HepG2 (cell line): ENCODE data around the gene ZNF382. TPM values are rescaled to one million over a fixed set of nuclear protein-coding genes. Genes with fewer than 3 reads are reported as not detected.

Experiments used
- CBX2 ChIP-seq, 2 experiments: fragments of 200-600 bp in 1 of 2; sonication (generic); formaldehyde crosslinking in 1 of 2; IDR thresholded peaks; 2 replicates each; pipeline versions ENCODE4 v1.7.0 to v1.8.1; 2018 to 2022; ENCODE audit warnings: low read depth in 2 of 2, low read length in 1 of 2, mild to moderate bottlenecking in 1 of 2, missing genetic modification reagents in 1 of 2
- GPN1 ChIP-seq: sonication (generic); formaldehyde crosslinking; IDR thresholded peaks from 2 replicates; pipeline ENCODE4 v1.5.1; 2020; ENCODE audit warnings: missing genetic modification reagents, borderline replicate concordance
- HNF4A ChIP-seq: sonication (generic); formaldehyde crosslinking; IDR thresholded peaks from 2 replicates; pipeline ENCODE4 v1.4.0; 2020; ENCODE audit warnings: missing genetic modification reagents
- KDM6A ChIP-seq: IDR thresholded peaks from 2 replicates; pipeline ENCODE4 v1.6.1; 2016; ENCODE audit warnings: low read depth
- KLF11 ChIP-seq: IDR thresholded peaks from 2 replicates; pipeline ENCODE4 v1.6.1; 2016; ENCODE audit warnings: missing compliant biosample characterization
- MED8 ChIP-seq: sonication (generic); formaldehyde crosslinking; IDR thresholded peaks from 2 replicates; pipeline ENCODE4 v1.8.1; 2023; ENCODE audit warnings: mild to moderate bottlenecking, missing genetic modification reagents; ENCODE audit not compliant: insufficient replicate concordance
- NAIF1 ChIP-seq: sonication (generic); formaldehyde crosslinking; IDR thresholded peaks from 2 replicates; pipeline ENCODE4 v1.5.0; 2020; ENCODE audit warnings: mild to moderate bottlenecking, missing genetic modification reagents, borderline replicate concordance
- PHF5A ChIP-seq: IDR thresholded peaks from one replicate; pipeline ENCODE4 v1.6.1; 2018; ENCODE audit warnings: low read depth, missing genetic modification reagents; ENCODE audit not compliant: unreplicated experiment
- RFXAP ChIP-seq: sonication (generic); formaldehyde crosslinking; IDR thresholded peaks from 2 replicates; pipeline ENCODE4 v1.4.0; 2020; ENCODE audit warnings: missing genetic modification reagents, borderline replicate concordance
- SCMH1 ChIP-seq: sonication (generic); formaldehyde crosslinking; IDR thresholded peaks from 2 replicates; pipeline ENCODE4 v1.9.0; 2021; ENCODE audit warnings: missing genetic modification reagents, mild to moderate bottlenecking, borderline replicate concordance
- ZBTB7A ChIP-seq: sonication (generic); formaldehyde crosslinking; IDR thresholded peaks from 2 replicates; pipeline ENCODE4 v1.8.0; 2022; ENCODE audit warnings: mild to moderate bottlenecking, missing genetic modification reagents
- ZFP62 ChIP-seq: sonication (generic); formaldehyde crosslinking; IDR thresholded peaks from 2 replicates; pipeline ENCODE4 v1.4.0; 2020; ENCODE audit warnings: missing genetic modification reagents
- ZNF296 ChIP-seq: sonication (generic); formaldehyde crosslinking; conservative IDR thresholded peaks from 2 replicates; pipeline ENCODE4 v1.5.0; 2020; ENCODE audit warnings: mild to moderate bottlenecking, missing genetic modification reagents
- ZNF335 ChIP-seq: sonication (generic); formaldehyde crosslinking; IDR thresholded peaks from 2 replicates; pipeline ENCODE4 v1.4.0; 2020; ENCODE audit warnings: missing genetic modification reagents
- ZNF44 ChIP-seq: sonication (generic); formaldehyde crosslinking; IDR thresholded peaks from 2 replicates; pipeline ENCODE4 v1.5.1; 2020; ENCODE audit warnings: mild to moderate bottlenecking, missing genetic modification reagents
- ZNF460 ChIP-seq: sonication (generic); formaldehyde crosslinking; IDR thresholded peaks from 2 replicates; pipeline ENCODE4 v1.5.1; 2020; ENCODE audit warnings: missing genetic modification reagents, mild to moderate bottlenecking, borderline replicate concordance
- ZNF569 ChIP-seq: sonication (generic); formaldehyde crosslinking; IDR thresholded peaks from 2 replicates; pipeline ENCODE4 v1.5.0; 2020; ENCODE audit warnings: mild to moderate bottlenecking, missing genetic modification reagents, moderate library complexity, borderline replicate concordance
- ZSCAN21 ChIP-seq: sonication (generic); formaldehyde crosslinking; IDR thresholded peaks from 2 replicates; pipeline ENCODE4 v1.8.0; 2022; ENCODE audit warnings: mild to moderate bottlenecking, missing genetic modification reagents, moderate library complexity, borderline replicate concordance
- polyA plus RNA-seq, 8 experiments: library from polyadenylated mRNA; depleted of rRNA in 3 of 8; stranded (reverse) in 7 of 8; unstranded in 1 of 8; fragments of >200 nt; fragmentation: Illumina TruSeq in 4 of 8; extraction: Trizol in 4 of 8; gene quantifications; 2 replicates each; pipeline versions ENCODE4 v1.2.1 to v1.2.3, GENCODE V29; 2011 to 2016; ENCODE audit warnings: low read depth in 4 of 8, missing spikeins in 1 of 8, mixed read lengths in 1 of 8; ENCODE audit not compliant: insufficient read depth in 1 of 8
- total RNA-seq, 5 experiments: library from RNA; depleted of rRNA; stranded (reverse); fragments of >200 nt; fragmentation: Illumina TruSeq; extraction: Trizol; gene quantifications; 2 replicates each; pipeline ENCODE4 v1.2.3, GENCODE V29; 2016; ENCODE audit warnings: low read depth in 1 of 5
- TF ChIP-seq, protein P1 (sequence below), 2 experiments: sonication (generic) in 1 of 2; formaldehyde crosslinking in 1 of 2; IDR thresholded peaks; 2 replicates each; pipeline versions ENCODE4 v1.4.0 to v1.6.1; 2016 to 2020; ENCODE audit warnings: borderline replicate concordance in 1 of 2, low read depth in 1 of 2, mild to moderate bottlenecking in 1 of 2, missing genetic modification reagents in 1 of 2
- TF ChIP-seq, protein P2 (sequence below): sonication (generic); formaldehyde crosslinking; IDR thresholded peaks from 2 replicates; pipeline ENCODE4 v1.4.0; 2020; ENCODE audit warnings: missing genetic modification reagents, borderline replicate concordance

Gene ZNF382
- total and polyA plus RNA-seq, 2 of the 13 experiments (the other 11 are each of a cell fraction or from before 2014, with no cell fraction given), result 2.3 to 6.8 TPM

DNA sequence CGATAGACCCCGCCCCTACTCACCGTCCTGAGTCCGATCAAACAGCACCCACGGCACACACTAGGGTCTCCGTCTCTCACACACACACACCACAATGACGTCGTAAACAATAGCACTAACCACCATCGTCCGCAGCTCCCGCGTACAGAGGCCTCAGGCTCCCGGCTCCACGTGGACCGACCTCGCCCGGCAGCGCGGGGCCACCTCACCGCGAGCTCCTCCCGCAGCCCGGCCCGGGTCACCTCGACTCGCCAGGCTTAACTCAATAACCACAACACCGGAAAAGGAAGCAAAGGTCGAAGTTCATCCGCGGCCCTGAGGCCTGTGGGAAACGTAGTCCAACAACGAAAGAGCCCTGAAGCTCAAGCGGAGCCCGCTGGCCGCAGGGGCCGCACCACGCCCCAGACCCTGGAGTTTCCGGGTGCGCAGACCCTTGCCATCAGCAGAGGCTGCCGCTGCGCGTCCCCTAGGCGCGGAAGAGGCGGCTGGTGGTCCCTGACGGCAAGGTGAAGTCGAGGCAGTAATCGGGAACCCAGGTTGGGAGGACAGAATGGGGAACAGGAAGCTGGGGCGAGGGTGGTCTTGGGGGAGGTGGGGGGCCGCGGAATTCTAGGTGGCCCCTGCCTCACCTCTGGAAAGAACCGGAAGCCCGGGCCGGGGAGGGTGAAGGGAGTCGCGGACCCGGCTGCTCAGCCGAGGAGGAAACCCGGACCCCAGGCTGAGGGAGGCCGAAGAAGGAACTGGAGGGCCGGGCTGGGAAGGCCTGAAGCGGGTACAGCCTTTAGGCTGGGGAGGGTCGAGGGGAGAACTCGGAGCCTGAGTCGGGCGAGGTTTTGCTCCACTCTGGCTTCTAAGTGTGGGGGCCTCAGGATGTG, 31.9 kb upstream of the ZNF382 start, which contains the start of gene ZNF529 (continued):
- TF ChIP-seq, protein P1, sequence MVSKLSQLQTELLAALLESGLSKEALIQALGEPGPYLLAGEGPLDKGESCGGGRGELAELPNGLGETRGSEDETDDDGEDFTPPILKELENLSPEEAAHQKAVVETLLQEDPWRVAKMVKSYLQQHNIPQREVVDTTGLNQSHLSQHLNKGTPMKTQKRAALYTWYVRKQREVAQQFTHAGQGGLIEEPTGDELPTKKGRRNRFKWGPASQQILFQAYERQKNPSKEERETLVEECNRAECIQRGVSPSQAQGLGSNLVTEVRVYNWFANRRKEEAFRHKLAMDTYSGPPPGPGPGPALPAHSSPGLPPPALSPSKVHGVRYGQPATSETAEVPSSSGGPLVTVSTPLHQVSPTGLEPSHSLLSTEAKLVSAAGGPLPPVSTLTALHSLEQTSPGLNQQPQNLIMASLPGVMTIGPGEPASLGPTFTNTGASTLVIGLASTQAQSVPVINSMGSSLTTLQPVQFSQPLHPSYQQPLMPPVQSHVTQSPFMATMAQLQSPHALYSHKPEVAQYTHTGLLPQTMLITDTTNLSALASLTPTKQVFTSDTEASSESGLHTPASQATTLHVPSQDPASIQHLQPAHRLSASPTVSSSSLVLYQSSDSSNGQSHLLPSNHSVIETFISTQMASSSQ (IDR thresholded peaks at IDR 0.05; ENCODE audit: low read depth), result no peak
- TF ChIP-seq, protein P1 (CRISPR knock-in tag; IDR thresholded peaks at IDR 0.05; ENCODE audit: borderline replicate concordance), result peak; percentile 59; the same call in 1 of the 2 replicates
- TF ChIP-seq GPN1 (CRISPR knock-in tag) (no peak), HNF4A (CRISPR knock-in tag) (peak; percentile 58), RFXAP (CRISPR knock-in tag) (peak; percentile 32; the same call in 1 of the 2 replicates), CBX2 (IDR thresholded peaks at IDR 0.05; ENCODE audit: low read depth, low read length) (no peak), CBX2 (CRISPR knock-in tag; IDR thresholded peaks at IDR 0.05; ENCODE audit: low read depth) (no peak), ZNF296 (peak; percentile 84), ZFP62 (CRISPR knock-in tag) (no peak), PHF5A (peak; percentile 76), NAIF1 (peak; percentile 85; the same call in 1 of the 2 replicates), ZSCAN21 (CRISPR knock-in tag) (peak; percentile 30; the same call in 1 of the 2 replicates), ZNF460 (peak; percentile 22; the same call in 1 of the 2 replicates), MED8 (peak; percentile 30), KLF11 (CRISPR knock-in tag) (no peak), ZBTB7A (CRISPR knock-in tag) (peak; percentile 96), KDM6A (CRISPR knock-in tag) (no peak), ZNF44 (CRISPR knock-in tag) (peak; percentile 72), ZNF335 (peak; percentile 95), SCMH1 (no peak), ZNF569 (no peak)
- TF ChIP-seq, protein P2, sequence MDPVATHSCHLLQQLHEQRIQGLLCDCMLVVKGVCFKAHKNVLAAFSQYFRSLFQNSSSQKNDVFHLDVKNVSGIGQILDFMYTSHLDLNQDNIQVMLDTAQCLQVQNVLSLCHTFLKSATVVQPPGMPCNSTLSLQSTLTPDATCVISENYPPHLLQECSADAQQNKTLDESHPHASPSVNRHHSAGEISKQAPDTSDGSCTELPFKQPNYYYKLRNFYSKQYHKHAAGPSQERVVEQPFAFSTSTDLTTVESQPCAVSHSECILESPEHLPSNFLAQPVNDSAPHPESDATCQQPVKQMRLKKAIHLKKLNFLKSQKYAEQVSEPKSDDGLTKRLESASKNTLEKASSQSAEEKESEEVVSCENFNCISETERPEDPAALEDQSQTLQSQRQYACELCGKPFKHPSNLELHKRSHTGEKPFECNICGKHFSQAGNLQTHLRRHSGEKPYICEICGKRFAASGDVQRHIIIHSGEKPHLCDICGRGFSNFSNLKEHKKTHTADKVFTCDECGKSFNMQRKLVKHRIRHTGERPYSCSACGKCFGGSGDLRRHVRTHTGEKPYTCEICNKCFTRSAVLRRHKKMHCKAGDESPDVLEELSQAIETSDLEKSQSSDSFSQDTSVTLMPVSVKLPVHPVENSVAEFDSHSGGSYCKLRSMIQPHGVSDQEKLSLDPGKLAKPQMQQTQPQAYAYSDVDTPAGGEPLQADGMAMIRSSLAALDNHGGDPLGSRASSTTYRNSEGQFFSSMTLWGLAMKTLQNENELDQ, result no peak
